HG03039 (cell line): ENCODE results near the gene FADS2.

Experiments
- ATAC-seq: cut with Tn5 transposase; IDR thresholded peaks from one replicate; pipeline ENCODE4 v1.9.1; 2021; ENCODE audit warnings: mild to moderate bottlenecking, moderate library complexity; ENCODE audit not compliant: unreplicated experiment

FADS2 gene

DNA sequence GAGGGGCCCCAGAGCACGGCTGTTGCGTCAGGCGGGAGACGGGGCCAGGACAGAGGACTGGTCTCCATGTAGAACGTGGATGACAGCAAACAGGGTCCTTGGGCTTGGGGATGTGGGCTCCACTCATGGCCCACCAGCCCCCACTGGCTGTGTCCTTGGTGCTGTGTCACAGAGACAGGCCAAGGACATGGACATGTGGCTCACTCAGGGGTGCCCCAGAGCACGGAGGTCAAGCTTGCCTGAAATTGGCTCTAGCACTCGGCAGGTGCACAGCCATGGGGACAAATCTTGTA is 14.4 kb downstream of the FADS2 start:
- no peak for ATAC-seq

DNA sequence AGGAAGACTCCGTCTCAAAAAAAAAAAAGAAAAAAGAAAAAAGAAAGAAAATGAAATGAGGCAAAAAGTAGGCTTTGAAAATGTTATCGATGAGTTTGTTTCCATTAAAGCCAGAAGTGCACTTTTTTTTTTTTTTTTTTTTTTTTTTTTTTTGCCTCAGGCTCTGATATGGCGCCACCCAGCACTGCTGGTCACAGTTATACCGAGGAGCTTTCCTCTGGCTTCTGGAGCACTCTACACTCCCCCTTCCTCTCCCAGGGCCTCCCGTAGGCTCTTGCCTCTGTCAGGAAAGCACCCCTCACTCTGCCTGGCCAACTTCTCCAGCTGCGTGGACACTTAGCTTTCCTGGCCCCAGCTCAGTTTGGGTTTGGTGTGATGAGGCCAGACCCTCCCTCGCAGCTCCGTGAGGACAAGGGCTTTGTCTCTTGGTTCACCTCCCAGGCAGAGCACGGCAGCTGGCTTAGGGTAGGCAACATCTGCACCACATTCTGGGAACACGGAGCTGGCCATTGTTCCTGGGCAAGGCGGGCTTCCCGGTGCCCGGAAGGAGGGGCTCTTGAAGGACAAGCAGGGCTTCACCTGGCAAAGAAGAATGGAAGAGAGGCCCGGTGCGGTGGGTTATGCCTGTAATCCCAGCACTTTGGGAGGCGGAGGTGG is 16.9 kb downstream of the FADS2 start:
- ATAC-seq = no peak

DNA sequence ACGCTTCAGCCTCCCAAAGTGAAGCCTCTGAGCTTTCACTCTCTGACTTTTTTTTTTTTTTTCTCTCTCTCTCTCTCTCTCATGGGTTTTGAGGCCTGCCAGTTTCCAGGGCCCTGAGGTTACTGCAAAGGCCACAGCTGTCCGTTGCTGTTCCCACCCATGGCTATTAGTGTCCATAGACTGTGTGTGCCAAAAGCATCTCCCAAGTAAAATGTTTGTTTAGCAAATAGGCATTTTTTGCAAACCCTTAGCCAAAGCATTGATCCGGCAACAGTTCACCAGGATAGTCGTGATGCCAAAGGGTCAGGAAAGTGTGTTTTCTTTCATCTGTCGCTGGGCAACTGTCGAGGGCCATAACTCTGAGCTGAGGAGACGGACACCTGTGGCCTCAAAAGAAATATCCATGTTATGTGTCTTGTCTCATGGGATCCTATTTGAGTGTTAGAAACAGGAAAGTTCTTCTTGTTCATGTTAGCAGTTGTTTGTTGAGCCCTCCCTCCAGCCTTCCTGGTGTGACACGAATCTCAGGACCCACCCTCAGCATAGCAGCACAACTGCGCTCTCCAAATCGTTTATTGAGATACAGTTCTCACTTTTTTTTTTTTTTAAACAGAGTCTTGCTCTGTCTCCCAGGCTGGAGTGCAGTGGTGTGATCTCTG is 18.4 kb downstream of the FADS2 start:
- no peak for ATAC-seq

DNA sequence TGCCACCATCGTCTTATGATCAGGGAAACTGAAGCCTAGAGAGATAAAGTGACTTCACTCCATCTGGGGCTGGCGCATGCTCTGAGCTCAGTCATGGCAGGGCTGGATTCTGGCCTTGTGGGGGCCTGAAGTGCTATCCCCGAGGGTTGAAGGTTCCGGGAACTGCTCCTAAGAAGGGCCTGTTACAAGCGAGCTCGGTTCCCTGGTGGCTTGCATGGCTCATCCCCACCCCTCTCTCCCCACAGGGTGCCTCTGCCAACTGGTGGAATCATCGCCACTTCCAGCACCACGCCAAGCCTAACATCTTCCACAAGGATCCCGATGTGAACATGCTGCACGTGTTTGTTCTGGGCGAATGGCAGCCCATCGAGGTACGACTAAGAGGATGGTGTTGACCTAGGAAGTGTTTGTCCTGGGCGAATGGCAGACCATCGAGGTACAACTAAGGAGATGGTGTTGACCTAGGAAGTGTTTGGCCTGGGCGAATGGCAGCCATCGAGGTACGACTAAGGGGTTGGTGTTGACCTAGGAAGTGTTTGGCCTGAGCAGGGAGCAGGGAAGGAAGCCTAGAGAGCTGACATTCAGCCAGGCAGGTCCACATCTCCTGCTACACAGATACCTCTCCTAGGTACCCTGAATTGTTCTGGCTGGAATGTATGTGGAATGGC is 19.9 kb downstream of the FADS2 start:
- no peak for ATAC-seq

DNA sequence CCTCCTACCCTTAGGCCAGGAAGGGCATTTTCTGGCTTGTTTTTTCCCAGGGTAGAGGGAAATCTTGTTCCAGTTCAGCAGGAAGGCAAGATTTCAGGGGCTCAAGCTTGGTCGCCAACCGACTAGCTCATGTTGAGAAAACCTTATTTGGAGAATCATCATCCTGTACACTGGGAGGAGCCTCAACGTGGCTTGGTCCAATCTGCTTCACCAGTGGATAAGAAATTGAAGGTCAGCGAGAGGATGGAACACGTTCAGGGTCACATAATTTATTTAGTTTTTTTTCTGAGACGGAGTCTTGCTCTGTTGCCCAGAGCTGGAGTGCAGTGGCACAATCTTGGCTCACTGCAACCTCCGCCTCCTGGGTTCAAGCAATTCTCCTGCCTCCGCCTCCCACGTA is 20.5 kb downstream of the FADS2 start:
- no peak for ATAC-seq

DNA sequence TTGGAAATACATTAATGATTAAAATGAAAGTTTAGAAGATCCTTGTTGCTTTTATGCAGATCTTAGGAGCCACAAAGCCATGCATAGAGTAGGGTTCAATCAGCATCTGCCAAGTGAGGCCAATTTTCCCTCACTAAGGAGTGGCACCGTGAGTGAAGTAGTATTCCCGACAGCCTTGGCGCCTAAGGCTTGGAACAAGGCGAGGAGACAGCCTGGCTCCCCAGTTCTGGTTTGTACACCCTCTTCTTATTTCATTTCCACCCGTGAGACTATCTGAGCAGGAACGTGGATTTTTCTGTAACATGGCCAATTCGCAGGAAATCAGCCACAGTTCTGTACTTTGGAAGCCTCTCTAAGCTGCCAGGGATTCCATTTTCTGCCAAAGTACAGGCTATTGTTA is 22.6 kb downstream of the FADS2 start:
- ATAC-seq = no peak

DNA sequence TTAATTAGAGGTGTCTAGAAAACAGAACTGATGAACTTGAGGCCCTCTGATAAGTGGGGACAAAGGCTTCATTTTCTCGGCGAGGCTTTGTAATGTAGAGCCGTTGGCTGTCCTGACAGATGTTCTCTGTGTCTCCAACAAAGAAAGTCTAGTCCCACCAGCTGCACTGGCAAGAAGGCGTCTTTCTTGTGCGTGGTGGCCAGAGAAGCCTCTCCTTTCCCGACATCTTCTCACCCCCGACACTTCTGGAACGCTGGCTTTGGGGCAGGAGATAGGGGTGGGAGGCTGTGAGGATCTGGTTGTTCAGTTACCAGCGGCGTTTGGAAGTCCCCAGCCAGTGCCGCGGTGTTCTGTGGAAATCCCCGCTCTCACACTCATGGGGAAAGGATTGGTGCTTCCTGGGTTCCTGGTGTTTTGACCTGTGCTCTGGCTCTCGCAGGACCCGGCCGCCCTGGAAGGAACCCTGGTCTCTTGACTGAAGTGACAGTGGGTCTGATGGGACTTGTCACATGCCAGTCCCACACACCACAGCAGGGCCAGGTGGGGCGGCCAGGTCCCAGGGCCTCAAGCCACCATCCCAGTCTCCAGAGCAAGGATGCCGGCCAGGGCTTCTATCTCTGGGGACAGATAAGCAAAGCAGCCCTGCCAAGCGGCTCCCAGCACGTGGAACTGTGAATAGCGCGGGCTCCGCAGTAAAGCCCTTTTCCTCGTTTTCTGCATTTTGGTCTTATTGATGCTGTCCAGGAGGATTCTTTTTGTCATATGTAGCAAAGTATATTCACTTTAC is 23.2 kb downstream of the FADS2 start:
- no peak for ATAC-seq

DNA sequence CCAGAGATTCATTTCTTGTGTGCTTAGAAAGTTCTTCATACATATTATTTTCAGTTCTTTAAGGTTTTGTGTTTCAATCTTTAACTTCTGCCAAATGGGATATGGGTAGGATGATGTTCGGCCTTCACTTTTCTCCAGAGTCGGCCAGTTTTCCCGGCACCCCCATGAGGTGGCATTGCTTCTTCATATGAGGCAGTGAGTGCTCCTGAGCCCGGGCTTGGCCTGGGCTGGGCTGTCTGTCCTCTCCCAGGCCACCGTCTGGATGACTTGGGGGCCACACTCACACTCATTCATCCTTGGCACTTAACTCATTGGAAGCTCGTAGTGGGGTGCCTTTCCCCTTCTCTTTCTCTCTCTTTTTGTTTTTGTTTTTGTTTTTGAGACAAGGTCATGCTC is 23.8 kb downstream of the FADS2 start:
- no peak for ATAC-seq

DNA sequence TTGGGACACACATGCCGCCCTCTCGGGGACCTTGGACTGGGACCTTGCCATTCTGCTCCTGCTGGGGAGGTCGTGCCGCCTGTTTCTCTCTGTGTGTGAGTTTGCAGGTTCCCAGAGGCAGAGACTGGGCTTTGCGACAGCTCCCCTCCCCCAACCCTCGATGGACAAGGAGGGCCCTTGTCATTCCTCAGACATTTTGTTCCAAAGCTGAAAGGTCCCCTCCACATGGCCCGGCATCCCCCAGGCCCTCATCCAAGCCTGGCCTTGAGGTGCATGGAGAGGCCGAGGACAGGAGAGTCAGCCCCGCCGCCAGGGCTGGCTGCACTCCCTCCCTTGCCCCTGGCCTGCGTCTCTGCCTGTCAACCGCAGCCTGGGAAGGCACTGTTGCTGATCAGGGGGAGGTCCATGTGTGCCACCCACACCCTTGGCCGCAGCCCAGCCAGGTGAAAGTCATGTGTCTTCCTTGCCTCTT is 25.6 kb downstream of the FADS2 start:
- no peak for ATAC-seq

DNA sequence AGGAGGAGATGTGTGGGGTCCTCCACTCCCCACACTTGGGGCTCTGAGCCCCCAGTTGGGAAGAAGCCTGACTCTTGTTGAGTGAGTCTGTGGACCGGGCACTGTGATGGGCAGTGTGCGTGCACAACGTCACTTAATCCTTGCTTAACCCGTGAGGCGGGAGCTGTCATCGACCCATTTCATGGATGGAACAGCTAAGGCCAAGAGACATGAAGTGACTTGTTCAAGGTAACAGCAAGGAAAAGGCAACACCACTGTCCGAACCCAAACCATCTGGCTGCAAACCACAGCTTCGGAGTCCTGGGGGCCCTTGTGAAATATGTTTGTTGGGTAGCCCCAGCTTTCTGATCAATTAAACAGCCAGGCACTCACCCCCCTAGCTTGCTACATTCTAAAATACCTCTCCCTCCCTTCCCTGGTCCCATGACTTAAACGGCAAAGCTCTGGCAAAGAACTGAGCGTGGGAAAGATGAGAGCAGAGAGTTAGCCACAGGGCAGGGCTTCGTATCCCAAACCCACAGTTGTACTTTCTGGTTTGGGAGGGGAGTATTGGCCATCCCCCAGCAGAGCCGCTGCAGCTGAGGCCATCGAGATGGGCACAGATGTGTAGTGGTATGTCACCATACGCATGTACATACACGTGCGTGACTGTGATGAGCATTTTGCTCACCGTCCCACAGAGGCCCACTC is 26.3 kb downstream of the FADS2 start:
- no peak for ATAC-seq

DNA sequence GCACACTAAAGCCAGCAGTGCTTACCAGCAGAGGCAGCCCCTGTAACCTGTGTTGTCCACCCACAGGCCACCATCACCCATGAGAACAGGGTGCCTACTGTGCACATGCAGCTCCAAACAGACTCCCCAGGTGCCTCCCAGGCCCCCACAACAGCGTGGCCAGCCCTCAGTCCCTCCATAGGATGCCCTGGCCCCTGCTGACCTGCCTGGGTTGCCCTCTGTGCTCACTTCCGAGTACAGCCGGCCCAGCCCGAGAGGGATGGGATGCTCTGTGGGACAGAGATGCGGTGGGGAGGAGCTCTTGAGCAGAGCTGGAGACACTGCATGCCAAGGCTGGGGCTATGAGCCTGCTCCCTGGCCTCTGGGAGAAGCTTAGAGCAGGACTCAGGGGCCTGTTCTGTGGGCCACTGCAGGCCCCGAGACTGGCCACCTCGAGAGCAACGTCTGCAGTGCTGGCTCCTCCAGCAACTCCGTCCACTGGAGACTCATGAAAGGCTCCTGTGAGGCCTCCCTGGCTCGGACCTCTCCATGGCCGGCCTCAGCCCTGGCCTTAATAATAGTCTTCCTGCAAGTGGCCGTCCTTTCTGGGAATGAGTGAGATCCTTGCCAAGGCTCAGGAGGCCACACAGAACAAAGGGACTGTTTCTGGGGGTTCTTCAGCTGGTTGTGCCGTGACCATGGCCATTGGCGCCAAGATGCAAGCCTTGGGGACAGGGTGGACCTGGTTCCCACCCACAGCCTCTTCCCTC is 27.0 kb downstream of the FADS2 start:
- ATAC-seq = no peak

DNA sequence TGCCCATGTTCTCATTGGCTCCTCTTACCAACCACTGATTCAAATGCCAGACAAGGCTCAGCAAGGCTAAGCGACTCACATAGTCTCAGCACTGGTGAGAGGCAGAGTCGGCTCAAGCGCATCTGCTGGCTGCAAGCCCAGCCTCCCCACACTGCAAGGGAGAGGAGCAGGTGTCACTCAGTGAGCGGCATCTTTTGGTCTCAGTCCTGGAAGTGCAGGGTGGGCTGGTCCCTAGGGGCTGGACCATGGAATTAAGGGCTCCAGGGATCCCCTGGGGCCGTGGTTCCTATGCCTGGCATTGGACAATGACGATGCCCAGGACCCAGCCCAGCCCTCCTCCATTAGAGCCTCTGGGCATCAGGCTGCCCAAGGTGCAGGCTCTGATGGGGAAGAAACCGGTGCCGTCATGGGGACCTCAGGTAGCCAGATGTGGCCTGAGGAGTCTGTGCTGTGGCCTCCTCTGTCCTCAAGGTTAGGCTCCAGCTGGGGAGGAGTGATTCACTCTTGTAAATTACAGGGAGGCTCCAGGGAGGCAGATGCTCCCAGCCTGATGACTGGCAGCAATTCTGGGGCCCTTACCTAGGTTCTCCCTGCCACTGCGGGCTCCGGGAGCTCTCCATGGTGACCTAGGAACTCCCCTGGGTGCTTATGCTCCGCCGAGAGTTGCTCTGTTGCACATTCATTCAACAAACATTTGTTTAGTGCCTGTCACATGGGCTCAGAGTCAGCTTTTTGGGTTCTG is 28.0 kb downstream of the FADS2 start:
- no peak for ATAC-seq

DNA sequence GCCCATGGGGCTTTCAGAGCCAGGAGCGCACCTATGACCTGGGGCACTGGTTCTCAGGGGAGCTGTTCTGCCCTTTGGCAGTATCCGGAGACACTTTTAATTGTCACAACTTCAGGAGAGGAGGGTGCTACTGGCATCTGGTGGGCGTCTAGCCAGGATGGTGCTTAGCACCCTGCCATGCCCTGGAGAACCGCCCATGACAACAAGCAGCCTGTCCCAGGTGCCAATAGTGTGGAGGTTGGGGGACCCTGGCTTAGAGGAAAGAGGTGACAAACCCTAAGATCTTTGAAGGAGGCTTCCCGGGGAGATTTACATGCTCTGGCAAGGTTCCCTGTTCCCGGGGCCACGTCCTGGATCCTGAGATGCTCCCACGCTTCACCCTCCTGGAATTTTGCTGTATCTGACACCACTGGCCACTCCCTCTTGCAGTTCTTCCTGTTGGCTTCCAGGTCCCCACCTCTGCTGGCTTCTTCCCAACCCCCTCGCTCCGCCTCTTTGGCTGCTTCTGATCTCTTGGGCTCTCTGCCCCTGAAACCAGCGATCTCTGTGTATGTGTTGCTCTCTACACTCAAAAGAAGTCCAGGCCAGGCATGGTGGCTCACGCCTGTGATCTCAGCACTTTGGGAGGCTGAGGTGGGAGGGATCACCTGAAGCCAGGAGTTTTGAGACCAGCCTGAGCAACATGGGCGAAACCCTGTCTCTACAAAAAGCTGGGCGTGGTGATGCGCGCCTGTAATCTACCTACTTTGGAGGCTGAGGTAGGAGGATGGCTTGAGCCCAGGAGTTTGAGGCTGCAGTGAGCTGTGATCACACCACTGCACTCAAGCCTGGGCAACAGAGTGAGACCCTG is 32.2 kb downstream of the FADS2 start:
- ATAC-seq = no peak

DNA sequence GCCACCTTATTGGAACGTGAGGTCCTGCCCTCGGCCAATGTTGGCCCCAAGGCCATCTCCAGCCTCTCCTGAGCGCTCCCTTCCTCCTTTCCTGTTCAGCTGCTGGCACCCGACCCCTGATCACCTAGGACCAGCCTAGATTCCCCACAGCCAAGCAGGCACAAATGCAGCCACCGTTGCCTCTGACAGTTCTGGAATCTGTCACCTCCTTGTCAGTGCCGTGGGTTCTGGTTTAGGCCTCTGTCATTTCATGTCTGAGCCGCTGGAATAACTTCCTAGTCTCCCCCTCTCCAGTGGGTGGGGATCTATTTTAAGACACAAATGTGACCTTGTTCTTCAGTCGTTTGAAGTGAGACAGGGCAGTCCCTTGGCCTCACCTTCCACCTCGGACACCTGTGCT is 33.5 kb downstream of the FADS2 start:
- ATAC-seq = no peak

DNA sequence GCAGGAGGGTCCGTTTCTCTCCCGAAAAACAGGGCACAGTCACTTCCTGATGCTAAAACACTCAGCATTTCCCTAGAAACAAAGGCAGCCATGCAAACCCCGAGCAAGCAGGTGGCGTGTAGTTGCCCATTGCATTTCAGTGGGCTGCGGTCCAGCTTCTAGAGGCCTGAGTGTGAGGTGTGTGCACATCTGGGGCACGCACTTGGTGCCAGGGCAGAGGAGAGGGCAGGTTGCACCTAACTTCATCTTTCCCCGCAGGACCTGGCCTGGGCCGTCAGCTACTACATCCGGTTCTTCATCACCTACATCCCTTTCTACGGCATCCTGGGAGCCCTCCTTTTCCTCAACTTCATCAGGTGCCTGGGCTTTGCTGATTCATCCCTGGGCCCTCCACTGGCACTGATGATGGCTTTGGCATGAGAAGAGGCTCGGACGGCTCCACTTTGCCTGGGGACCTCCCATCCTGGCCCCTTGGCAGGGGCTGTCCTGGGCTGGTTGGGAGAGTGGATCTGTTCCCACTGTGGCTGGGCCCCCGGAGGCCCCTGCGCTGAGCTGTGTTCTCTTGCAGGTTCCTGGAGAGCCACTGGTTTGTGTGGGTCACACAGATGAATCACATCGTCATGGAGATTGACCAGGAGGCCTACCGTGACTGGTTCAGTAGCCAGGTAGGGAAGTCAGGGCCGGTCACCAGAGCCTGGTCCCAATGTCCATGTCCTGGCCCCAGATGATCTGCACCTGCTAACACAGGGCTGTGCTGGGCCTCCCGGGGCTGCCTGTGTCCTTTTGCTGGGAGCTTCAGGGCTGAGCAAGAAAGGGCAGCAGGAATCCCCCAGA is 34.8 kb downstream of the FADS2 start:
- no peak for ATAC-seq

DNA sequence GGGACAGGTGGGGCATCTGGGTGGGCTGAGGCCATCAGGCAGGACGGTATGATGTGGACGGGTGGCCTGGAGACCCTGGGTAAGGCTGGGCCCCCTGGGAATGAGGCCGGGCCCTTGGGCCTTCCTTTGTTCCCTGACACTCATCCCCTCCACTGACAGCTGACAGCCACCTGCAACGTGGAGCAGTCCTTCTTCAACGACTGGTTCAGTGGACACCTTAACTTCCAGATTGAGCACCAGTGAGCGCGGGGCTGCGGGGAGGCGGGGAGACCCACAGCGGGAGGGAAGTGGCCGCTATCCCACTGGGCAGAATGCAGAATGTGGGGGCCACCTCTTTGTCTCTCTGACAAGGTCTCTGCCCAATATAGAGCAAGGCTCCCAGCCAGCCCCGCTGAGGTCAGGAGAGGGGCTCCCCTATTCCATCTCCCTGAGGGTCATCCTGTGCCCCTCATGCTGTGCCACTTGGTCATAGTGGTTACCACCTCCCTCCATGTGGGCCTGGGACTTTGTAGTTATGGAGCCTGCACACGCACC is 35.5 kb downstream of the FADS2 start:
- no peak for ATAC-seq
